ENCODE measurements around the gene SERP1. TPM values are rescaled to one million over a fixed set of nuclear protein-coding genes. Genes with fewer than 3 reads are reported as not detected.

SERP1 gene
- total RNA-seq, 1 experiment from 2014 or later = 227 TPM

DNA sequence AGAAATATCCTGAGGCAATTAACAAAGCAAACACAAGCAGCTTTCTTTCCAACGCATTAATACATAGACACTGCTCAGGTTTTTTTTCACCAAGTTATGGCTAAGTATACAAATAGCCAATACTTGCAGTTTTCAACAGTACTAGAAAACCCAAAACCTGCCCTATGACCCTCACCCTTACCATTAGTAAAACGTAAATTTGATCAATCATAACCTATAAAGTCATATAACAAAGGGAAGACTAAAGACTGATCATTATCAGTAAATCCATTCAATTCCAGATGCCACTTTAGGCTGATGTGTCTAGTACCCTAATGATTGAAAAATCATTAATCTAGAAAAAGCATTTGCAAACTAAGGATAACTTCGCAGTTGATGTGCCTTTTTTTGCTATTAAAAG is 3.2 kb downstream of the SERP1 start:
- no TSS peak for BruUV-seq (replicated peaks)
- intact Hi-C loops (cut with micrococcal nuclease) = no loop called here
- H3K36me3 Mint-ChIP-seq (ENCODE audit: insufficient read depth, unreplicated experiment) = peaks cover 46% of the 10 kb centered on the region
- no peaks in the 10 kb centered on the region for H3K27me3 Mint-ChIP-seq (ENCODE audit: insufficient read depth, unreplicated experiment)
- H3K9me3 Mint-ChIP-seq (ENCODE audit: unreplicated experiment) = no peaks in the 10 kb centered on the region
- TF ChIP-seq, protein P1, sequence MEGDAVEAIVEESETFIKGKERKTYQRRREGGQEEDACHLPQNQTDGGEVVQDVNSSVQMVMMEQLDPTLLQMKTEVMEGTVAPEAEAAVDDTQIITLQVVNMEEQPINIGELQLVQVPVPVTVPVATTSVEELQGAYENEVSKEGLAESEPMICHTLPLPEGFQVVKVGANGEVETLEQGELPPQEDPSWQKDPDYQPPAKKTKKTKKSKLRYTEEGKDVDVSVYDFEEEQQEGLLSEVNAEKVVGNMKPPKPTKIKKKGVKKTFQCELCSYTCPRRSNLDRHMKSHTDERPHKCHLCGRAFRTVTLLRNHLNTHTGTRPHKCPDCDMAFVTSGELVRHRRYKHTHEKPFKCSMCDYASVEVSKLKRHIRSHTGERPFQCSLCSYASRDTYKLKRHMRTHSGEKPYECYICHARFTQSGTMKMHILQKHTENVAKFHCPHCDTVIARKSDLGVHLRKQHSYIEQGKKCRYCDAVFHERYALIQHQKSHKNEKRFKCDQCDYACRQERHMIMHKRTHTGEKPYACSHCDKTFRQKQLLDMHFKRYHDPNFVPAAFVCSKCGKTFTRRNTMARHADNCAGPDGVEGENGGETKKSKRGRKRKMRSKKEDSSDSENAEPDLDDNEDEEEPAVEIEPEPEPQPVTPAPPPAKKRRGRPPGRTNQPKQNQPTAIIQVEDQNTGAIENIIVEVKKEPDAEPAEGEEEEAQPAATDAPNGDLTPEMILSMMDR (IDR thresholded peaks at IDR 0.05; ENCODE audit: unreplicated experiment) = no peak
- H3K4me3 Mint-ChIP-seq (ENCODE audit: unreplicated experiment) = no peak overlapping the region
- POLR2A ChIA-PET = interaction anchor here (3.6 to 7.5 kb wide), 3 partner anchors 16 to 134 kb away, joined by 12 to 106 read pairs (median 69); partner anchors contain the start of genes SELENOT and TSC22D2
- CTCF ChIA-PET = interaction anchor here (1.4 kb wide), 1 partner anchor 46 kb away, joined by 4 read pairs; no protein-coding TSS in a partner anchor
- no peak for DNase-seq (ENCODE audit: unreplicated experiment)
- peak overlapping the region; percentile 35 for H3K27ac Mint-ChIP-seq (ENCODE audit: low read depth, unreplicated experiment)
- peaks cover 9% of the 10 kb centered on the region for H3K4me1 Mint-ChIP-seq (ENCODE audit: insufficient read depth, unreplicated experiment)

DNA sequence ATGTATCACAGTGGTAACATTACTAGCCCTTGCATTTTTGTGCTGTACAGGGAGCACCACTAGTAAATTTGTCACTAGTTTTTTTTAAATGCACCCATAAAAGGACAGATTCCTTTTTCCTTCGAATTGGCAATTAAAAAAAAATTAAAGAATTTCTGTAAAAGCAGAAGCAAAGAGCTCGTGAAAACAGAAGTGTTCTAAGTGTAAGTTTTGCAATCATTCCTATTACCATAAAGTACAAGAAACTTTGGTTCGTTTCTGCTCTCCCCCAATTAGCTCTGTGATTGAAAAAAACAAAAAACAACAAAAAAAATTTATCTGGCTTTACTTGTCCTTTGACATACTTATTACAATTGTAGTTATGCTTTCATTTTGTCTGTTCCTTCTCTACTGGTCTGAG is 5.3 kb downstream of the SERP1 start:
- Mint-ChIP-seq H3K27me3 (ENCODE audit: insufficient read depth, unreplicated experiment) (no peaks in the 10 kb centered on the region), H3K4me3 (ENCODE audit: unreplicated experiment) (no peak overlapping the region), H3K27ac (ENCODE audit: low read depth, unreplicated experiment) (no peak overlapping the region), H3K9me3 (ENCODE audit: unreplicated experiment) (no peaks in the 10 kb centered on the region), H3K36me3 (ENCODE audit: insufficient read depth, unreplicated experiment) (peaks cover 41% of the 10 kb centered on the region), H3K4me1 (ENCODE audit: insufficient read depth, unreplicated experiment) (peaks cover 6% of the 10 kb centered on the region)
- TF ChIP-seq, protein P1 (IDR thresholded peaks at IDR 0.05; ENCODE audit: unreplicated experiment) = no peak
- ChIA-PET CTCF (interaction anchor here (0.6 to 1.8 kb wide), 3 partner anchors 14 to 131 kb away, joined by 3 to 6 read pairs (median 4); no protein-coding TSS in a partner anchor), POLR2A (interaction anchor here (0.7 kb wide), 1 partner anchor 16 kb away, joined by 5 read pairs; no protein-coding TSS in a partner anchor)
- intact Hi-C loops (cut with micrococcal nuclease) = no loop called here
- no TSS peak for BruUV-seq (replicated peaks)
- DNase-seq (ENCODE audit: unreplicated experiment) = no peak

DNA sequence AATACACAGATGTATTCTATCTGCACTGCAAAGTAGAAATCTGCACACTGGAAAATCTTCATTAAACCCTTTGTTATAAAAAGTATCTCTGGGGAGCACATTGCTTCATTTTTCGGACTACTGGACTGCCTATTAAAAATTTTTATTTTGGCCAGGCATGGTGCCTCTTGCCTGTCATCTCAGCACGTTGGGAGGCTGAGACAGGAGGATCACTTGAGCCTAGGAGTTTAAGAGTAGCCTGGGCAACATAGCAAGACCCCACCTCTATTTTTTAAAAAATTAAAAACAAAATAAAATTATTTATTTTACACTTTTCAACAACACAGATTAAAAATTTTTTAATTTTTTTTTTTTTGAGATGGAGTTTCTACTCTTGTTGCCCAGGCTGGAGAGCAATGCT is 6.0 kb downstream of the SERP1 start:
- intact Hi-C loops (cut with micrococcal nuclease) = no loop called here
- BruUV-seq (replicated peaks) = no TSS peak
- peaks cover 34% of the 10 kb centered on the region for H3K36me3 Mint-ChIP-seq (ENCODE audit: insufficient read depth, unreplicated experiment)
- ChIA-PET CTCF (no interaction called here), POLR2A (no interaction called here)
- H3K9me3 Mint-ChIP-seq (ENCODE audit: unreplicated experiment) = no peaks in the 10 kb centered on the region
- H3K27ac Mint-ChIP-seq (ENCODE audit: low read depth, unreplicated experiment) = no peak overlapping the region
- no peak overlapping the region for H3K4me3 Mint-ChIP-seq (ENCODE audit: unreplicated experiment)
- TF ChIP-seq, protein P1 (IDR thresholded peaks at IDR 0.05; ENCODE audit: unreplicated experiment) = no peak
- DNase-seq (ENCODE audit: unreplicated experiment) = no peak
- H3K27me3 Mint-ChIP-seq (ENCODE audit: insufficient read depth, unreplicated experiment) = no peaks in the 10 kb centered on the region
- peaks cover 6% of the 10 kb centered on the region for H3K4me1 Mint-ChIP-seq (ENCODE audit: insufficient read depth, unreplicated experiment)

DNA sequence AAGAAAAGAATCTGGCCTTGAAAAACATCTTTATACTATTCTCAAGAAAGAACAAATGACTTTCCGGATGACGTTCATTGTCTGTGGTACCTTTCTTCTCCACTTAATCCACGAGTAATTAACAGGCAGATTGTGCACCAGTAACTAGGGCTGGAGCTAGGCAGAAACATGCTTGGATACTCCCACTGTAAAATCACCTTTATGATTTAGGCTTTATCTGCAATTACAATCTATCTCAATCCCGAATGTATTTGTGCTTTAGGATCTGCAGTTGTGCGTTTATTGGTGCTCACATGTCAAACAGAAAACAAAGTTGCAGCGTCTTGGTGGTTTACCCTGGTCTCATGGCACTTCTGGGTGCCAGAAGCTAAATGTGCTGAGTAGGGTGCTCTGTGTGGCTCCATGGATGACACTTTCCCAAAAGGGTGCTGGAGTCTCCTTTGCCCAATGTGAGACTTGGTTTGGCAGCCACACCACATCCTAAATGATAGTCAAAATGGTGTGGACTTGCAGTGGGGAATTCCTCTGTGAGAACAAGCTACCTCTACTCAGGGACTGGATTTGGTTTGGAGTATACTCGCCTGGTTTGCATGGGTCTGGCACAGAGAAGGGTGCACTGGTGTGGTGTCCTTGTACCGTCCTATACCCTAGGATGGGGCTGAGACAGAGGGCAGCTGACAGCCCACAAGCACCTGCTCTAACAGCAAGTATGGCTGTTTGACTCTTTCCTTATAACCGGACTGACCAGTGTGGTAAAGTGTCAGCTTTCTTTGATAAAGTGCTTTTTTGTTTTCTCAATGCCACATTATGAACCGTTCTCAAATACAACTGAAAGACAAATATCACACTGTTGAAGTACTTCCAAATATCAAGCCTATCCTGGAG is 7.7 kb downstream of the SERP1 start:
- ChIA-PET CTCF (interaction anchor here (0.6 to 1.8 kb wide), 4 partner anchors 10 to 326 kb away, joined by 3 to 6 read pairs (median 4); no protein-coding TSS in a partner anchor), POLR2A (interaction anchor here (0.7 to 1.2 kb wide), 5 partner anchors 8 to 68 kb away, joined by 3 to 6 read pairs (median 3); partner anchors contain the start of genes EIF2A and SERP1)
- BruUV-seq (replicated peaks) = no TSS peak
- Mint-ChIP-seq H3K9me3 (ENCODE audit: unreplicated experiment) (no peaks in the 10 kb centered on the region), H3K27me3 (ENCODE audit: insufficient read depth, unreplicated experiment) (no peaks in the 10 kb centered on the region), H3K36me3 (ENCODE audit: insufficient read depth, unreplicated experiment) (peaks cover 27% of the 10 kb centered on the region), H3K27ac (ENCODE audit: low read depth, unreplicated experiment) (no peak overlapping the region), H3K4me1 (ENCODE audit: insufficient read depth, unreplicated experiment) (no peaks in the 10 kb centered on the region), H3K4me3 (ENCODE audit: unreplicated experiment) (no peak overlapping the region)
- no peak for DNase-seq (ENCODE audit: unreplicated experiment)
- TF ChIP-seq, protein P1 (IDR thresholded peaks at IDR 0.05; ENCODE audit: unreplicated experiment) = no peak
- intact Hi-C loops (cut with micrococcal nuclease) = no loop called here
